Neural cell (in vitro differentiated cells): ENCODE data around the gene LINC01488. TPM values are rescaled to one million over a fixed set of nuclear protein-coding genes. Genes with fewer than 3 reads are reported as not detected.

Experiments
- H2AFZ ChIP-seq: fragments of 200-600, 300-800 bp; sonication (generic), shearing (Covaris generic); 2 replicates; pipeline ENCODE4 v1.6.0; 2014; ENCODE audit warnings: low read depth, mild to moderate bottlenecking, antibody characterized with exemption, low read length, moderate library complexity
- H3F3A ChIP-seq: fragments of 200-600 bp; shearing (Covaris generic); 2 replicates; pipeline ENCODE4 v1.6.1; 2016; ENCODE audit warnings: mild to moderate bottlenecking, moderate library complexity, mixed read lengths, antibody characterized with exemption, low read length; ENCODE audit not compliant: insufficient read depth, poor library complexity, severe bottlenecking
- H3K27ac ChIP-seq: fragments of 200-600, 300-800 bp; sonication (generic), shearing (Covaris generic); 2 replicates; pipeline ENCODE4 v1.5.1; 2014; ENCODE audit warnings: mild to moderate bottlenecking, low read length, moderate library complexity
- H3K27me3 ChIP-seq: fragments of 300-800, 200-600 bp; sonication (generic), shearing (Covaris generic); 2 replicates; pipeline ENCODE4 v1.6.0; 2014; ENCODE audit warnings: mild to moderate bottlenecking, low read depth, low read length, moderate library complexity; ENCODE audit not compliant: insufficient read depth
- H3K36me3 ChIP-seq: fragments of 300-800, 200-600 bp; sonication (generic), shearing (Covaris generic); 2 replicates; pipeline ENCODE4 v1.5.1; 2014; ENCODE audit warnings: mild to moderate bottlenecking, antibody characterized with exemption, low read length, moderate library complexity; ENCODE audit not compliant: insufficient read depth
- H3K4me2 ChIP-seq: fragments of 300-800, 200-600 bp; sonication (generic), shearing (Covaris generic); 2 replicates; pipeline ENCODE4 v1.6.0; 2014; ENCODE audit warnings: mild to moderate bottlenecking, low read length
- H3K4me3 ChIP-seq: fragments of 300-800, 200-600 bp; sonication (generic), shearing (Covaris generic); 2 replicates; pipeline ENCODE4 v1.5.1; 2014; ENCODE audit warnings: mild to moderate bottlenecking, low read length, moderate library complexity
- H3K79me2 ChIP-seq: fragments of 200-600 bp; shearing (Covaris generic); replicated peaks from 2 replicates; pipeline ENCODE4 v1.6.0; 2014; ENCODE audit warnings: mild to moderate bottlenecking, low read length, moderate library complexity; ENCODE audit not compliant: insufficient read depth
- H3K9ac ChIP-seq: fragments of 300-800, 200-600 bp; sonication (generic), shearing (Covaris generic); 2 replicates; pipeline ENCODE4 v1.6.1; 2016; ENCODE audit warnings: mild to moderate bottlenecking, low read length, mixed read lengths
- H3K9me2 ChIP-seq: fragments of 200-600 bp; shearing (Covaris generic); 2 replicates; pipeline ENCODE4 v1.6.1; 2016; ENCODE audit warnings: mild to moderate bottlenecking, low read length, mixed read lengths; ENCODE audit not compliant: insufficient read depth
- H3K9me3 ChIP-seq: fragments of 200-600, 300-800 bp; sonication (generic), shearing (Covaris generic); 2 replicates; pipeline ENCODE4 v1.6.1; 2016; ENCODE audit warnings: mild to moderate bottlenecking, mixed run types, low read length, moderate library complexity, mixed read lengths
- H4K20me1 ChIP-seq: fragments of 200-600 bp; shearing (Covaris generic); 2 replicates; pipeline ENCODE4 v1.6.1; 2016; ENCODE audit warnings: mild to moderate bottlenecking, mixed run types; ENCODE audit not compliant: insufficient read depth
- CTCF ChIP-seq: fragments of 450-650 bp; IDR thresholded peaks from 2 replicates; pipeline ENCODE4 v1.5.1; 2014; ENCODE audit warnings: antibody characterized with exemption, mild to moderate bottlenecking, moderate library complexity; ENCODE audit not compliant: poor library complexity, severe bottlenecking
- EP300 ChIP-seq: fragments of 450-650 bp; conservative IDR thresholded peaks from 2 replicates; pipeline ENCODE4 v1.6.1; 2014; ENCODE audit warnings: antibody characterized with exemption, mild to moderate bottlenecking, moderate library complexity; ENCODE audit not compliant: poor library complexity, severe bottlenecking
- EZH2 ChIP-seq: fragments of 200-600, 300-800 bp; shearing (Covaris generic), sonication (generic); IDR thresholded peaks from 2 replicates; pipeline ENCODE4 v1.6.1; 2014; ENCODE audit warnings: antibody characterized with exemption, low read length, borderline replicate concordance, mild to moderate bottlenecking; ENCODE audit not compliant: insufficient read depth, poor library complexity, severe bottlenecking
- MXI1 ChIP-seq: fragments of 450-650 bp; conservative IDR thresholded peaks from 2 replicates; pipeline ENCODE4 v1.6.1; 2014; ENCODE audit warnings: antibody characterized with exemption, mild to moderate bottlenecking; ENCODE audit not compliant: poor library complexity, severe bottlenecking
- POLR2AphosphoS5 ChIP-seq: IDR thresholded peaks from 2 replicates; pipeline ENCODE4 v1.6.1; 2012
- RAD21 ChIP-seq: fragments of 450-650 bp; conservative IDR thresholded peaks from 2 replicates; pipeline ENCODE4 v1.6.1; 2014; ENCODE audit warnings: antibody characterized with exemption, mild to moderate bottlenecking, moderate library complexity
- REST ChIP-seq: IDR thresholded peaks from 2 replicates; pipeline ENCODE4 v1.6.1; 2012; ENCODE audit warnings: borderline replicate concordance
- SMC3 ChIP-seq: fragments of 450-650 bp; conservative IDR thresholded peaks from 2 replicates; pipeline ENCODE4 v1.6.1; 2014; ENCODE audit warnings: antibody characterized with exemption, mild to moderate bottlenecking, moderate library complexity; ENCODE audit not compliant: poor library complexity
- TAF1 ChIP-seq: IDR thresholded peaks from 2 replicates; pipeline ENCODE4 v1.6.1; 2012; ENCODE audit warnings: low read depth
- polyA plus RNA-seq: library from polyadenylated mRNA; depleted of rRNA; stranded (reverse); fragments of >200 nt; gene quantifications from 2 replicates; pipeline ENCODE4 v1.2.3, GENCODE V29; 2014

LINC01488 gene
- polyA plus RNA-seq, 1 donor from 2014 or later: not detected

GRCh38 chr11:69466039-69466438 lies 15.4 kb upstream of the LINC01488 start:
- H3K4me2 ChIP-seq: no peak overlapping the region
- H3K9ac ChIP-seq: no peak overlapping the region
- no peaks in the 10 kb centered on the region for H3K9me2 ChIP-seq
- H2AFZ ChIP-seq: no peak overlapping the region
- no peaks in the 10 kb centered on the region for H3K36me3 ChIP-seq
- H3K79me2 ChIP-seq: no peaks in the 10 kb centered on the region
- TF ChIP-seq REST: no peak
- no peak for TF ChIP-seq TAF1
- no peak for TF ChIP-seq SMC3
- TF ChIP-seq EP300: no peak
- no peak for TF ChIP-seq MXI1
- no peak for TF ChIP-seq RAD21
- no peak for TF ChIP-seq POLR2AphosphoS5
- TF ChIP-seq CTCF: no peak
- no peaks in the 10 kb centered on the region for H4K20me1 ChIP-seq
- H3K9me3 ChIP-seq: no peaks in the 10 kb centered on the region
- H3F3A ChIP-seq: no peaks in the 10 kb centered on the region
- no peaks in the 10 kb centered on the region for H3K27me3 ChIP-seq
- no peak overlapping the region for H3K27ac ChIP-seq
- H3K4me3 ChIP-seq: no peak overlapping the region

- Histone ChIP-seq H3K9me3 (no peaks in the 10 kb centered on the region), H3F3A (no peaks in the 10 kb centered on the region), H3K4me2 (no peak overlapping the region), H3K27me3 (no peaks in the 10 kb centered on the region), H3K27ac (no peak overlapping the region), H2AFZ (no peak overlapping the region), H3K79me2 (no peaks in the 10 kb centered on the region), H3K4me3 (no peak overlapping the region), H3K36me3 (no peaks in the 10 kb centered on the region), H3K9me2 (no peaks in the 10 kb centered on the region), H3K9ac (no peak overlapping the region), H4K20me1 (no peaks in the 10 kb centered on the region)
- no peak for TF ChIP-seq RAD21
Measured at GRCh38 chr11:69467196-69467595, 14.3 kb upstream of the LINC01488 start.

- no peaks in the 10 kb centered on the region for H3K27me3 ChIP-seq
- TF ChIP-seq MXI1: no peak
- no peak for TF ChIP-seq EZH2
- TF ChIP-seq CTCF: no peak
- TF ChIP-seq REST: no peak
- TF ChIP-seq SMC3: no peak
- TF ChIP-seq TAF1: no peak
- TF ChIP-seq EP300: no peak
- no peak for TF ChIP-seq RAD21
- no peak for TF ChIP-seq POLR2AphosphoS5
- H3K9me2 ChIP-seq: no peaks in the 10 kb centered on the region
- no peaks in the 10 kb centered on the region for H3K79me2 ChIP-seq
- no peaks in the 10 kb centered on the region for H3F3A ChIP-seq
- no peaks in the 10 kb centered on the region for H4K20me1 ChIP-seq
- H3K4me3 ChIP-seq: no peak overlapping the region
- no peak overlapping the region for H2AFZ ChIP-seq
- no peak overlapping the region for H3K27ac ChIP-seq
- no peaks in the 10 kb centered on the region for H3K9me3 ChIP-seq
- no peak overlapping the region for H3K4me2 ChIP-seq
- H3K36me3 ChIP-seq: no peaks in the 10 kb centered on the region
- H3K9ac ChIP-seq: no peak overlapping the region
Measured at GRCh38 chr11:69467646-69468045, 13.8 kb upstream of the LINC01488 start.
